Osteoblast (primary cell): Measurements from ENCODE around the gene RGS17. TPM values are rescaled to one million over a fixed set of nuclear protein-coding genes. Genes with fewer than 3 reads are reported as not detected.

Experiments
- DNase-seq: peaks from one replicate; pipeline ENCODE4 v3.0.0; 2011; ENCODE audit warnings: low spot score, mixed read lengths; ENCODE audit not compliant: insufficient read length; ENCODE audit errors: missing footprints
- H2AFZ ChIP-seq: 2 replicates; pipeline ENCODE4 v1.6.0; 2011; ENCODE audit warnings: mild to moderate bottlenecking, low read length
- H3K27ac ChIP-seq: 2 replicates; pipeline ENCODE4 v1.5.1; 2011; ENCODE audit warnings: mild to moderate bottlenecking, low read depth, low read length, moderate library complexity
- H3K27me3 ChIP-seq: 2 replicates; pipeline ENCODE4 v1.6.0; 2012; ENCODE audit warnings: mild to moderate bottlenecking, control low read depth, inconsistent platforms, low read length, moderate library complexity; ENCODE audit not compliant: insufficient read depth
- H3K36me3 ChIP-seq: 2 replicates; pipeline ENCODE4 v1.5.1; 2011; ENCODE audit warnings: mild to moderate bottlenecking, low read length, control low read depth, moderate library complexity; ENCODE audit not compliant: insufficient read depth
- H3K4me1 ChIP-seq: 2 replicates; pipeline ENCODE4 v1.5.1; 2011; ENCODE audit warnings: mild to moderate bottlenecking, low read length, control low read depth, moderate library complexity; ENCODE audit not compliant: insufficient read depth
- H3K4me2 ChIP-seq: 2 replicates; pipeline ENCODE4 v1.6.0; 2011; ENCODE audit warnings: mild to moderate bottlenecking, low read length; ENCODE audit not compliant: insufficient read depth
- H3K4me3 ChIP-seq: fragments of 200-600 bp; sonication (generic); 3 replicates; pipeline ENCODE4 v1.5.1; 2012; ENCODE audit warnings: mild to moderate bottlenecking, low read length, inconsistent platforms; ENCODE audit not compliant: insufficient read depth
- H3K79me2 ChIP-seq: 2 replicates; pipeline ENCODE4 v1.6.0; 2012; ENCODE audit warnings: mild to moderate bottlenecking, low read length, control low read depth, inconsistent platforms; ENCODE audit not compliant: insufficient read depth
- H3K9me3 ChIP-seq: 2 replicates; pipeline ENCODE4 v1.5.1; 2011; ENCODE audit warnings: low read depth, low read length, control low read depth
- H4K20me1 ChIP-seq: 2 replicates; pipeline ENCODE4 v1.6.0; 2012; ENCODE audit warnings: mild to moderate bottlenecking, low read length, control low read depth; ENCODE audit not compliant: insufficient read depth
- total RNA-seq: library from RNA; depleted of rRNA; stranded (reverse); fragments of >200 nt; gene quantifications from 2 replicates; pipeline ENCODE4 v1.2.3, GENCODE V29; 2012
- TF ChIP-seq, protein P1 (sequence below): IDR thresholded peaks from 2 replicates; pipeline ENCODE4 v1.5.1; 2011; ENCODE audit warnings: mild to moderate bottlenecking, low read depth, low read length, moderate library complexity; ENCODE audit errors: extremely low read depth

Gene RGS17
- total RNA-seq, 1 donor, result 1.4 TPM

DNA sequence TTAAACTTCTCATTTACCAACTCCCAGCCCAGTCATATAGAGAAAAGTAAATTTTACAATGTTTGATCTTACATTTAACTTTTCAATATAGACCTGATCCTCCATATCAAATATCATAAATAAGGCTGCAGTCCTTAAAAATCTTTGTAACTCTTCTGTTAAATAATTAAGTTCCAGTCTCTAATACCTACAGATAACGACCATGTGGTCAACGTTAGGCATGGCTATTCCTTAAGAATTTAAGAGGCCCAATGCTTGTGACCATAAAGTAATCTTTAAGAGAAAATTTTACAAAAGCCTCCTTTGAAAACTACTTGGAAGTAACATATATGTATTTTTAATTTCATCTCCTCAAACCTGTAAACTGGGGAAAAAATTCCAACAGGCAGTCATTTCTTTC lies 149.9 kb downstream of the RGS17 start:
- TF ChIP-seq, protein P1, sequence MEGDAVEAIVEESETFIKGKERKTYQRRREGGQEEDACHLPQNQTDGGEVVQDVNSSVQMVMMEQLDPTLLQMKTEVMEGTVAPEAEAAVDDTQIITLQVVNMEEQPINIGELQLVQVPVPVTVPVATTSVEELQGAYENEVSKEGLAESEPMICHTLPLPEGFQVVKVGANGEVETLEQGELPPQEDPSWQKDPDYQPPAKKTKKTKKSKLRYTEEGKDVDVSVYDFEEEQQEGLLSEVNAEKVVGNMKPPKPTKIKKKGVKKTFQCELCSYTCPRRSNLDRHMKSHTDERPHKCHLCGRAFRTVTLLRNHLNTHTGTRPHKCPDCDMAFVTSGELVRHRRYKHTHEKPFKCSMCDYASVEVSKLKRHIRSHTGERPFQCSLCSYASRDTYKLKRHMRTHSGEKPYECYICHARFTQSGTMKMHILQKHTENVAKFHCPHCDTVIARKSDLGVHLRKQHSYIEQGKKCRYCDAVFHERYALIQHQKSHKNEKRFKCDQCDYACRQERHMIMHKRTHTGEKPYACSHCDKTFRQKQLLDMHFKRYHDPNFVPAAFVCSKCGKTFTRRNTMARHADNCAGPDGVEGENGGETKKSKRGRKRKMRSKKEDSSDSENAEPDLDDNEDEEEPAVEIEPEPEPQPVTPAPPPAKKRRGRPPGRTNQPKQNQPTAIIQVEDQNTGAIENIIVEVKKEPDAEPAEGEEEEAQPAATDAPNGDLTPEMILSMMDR, result no peak
- no peak overlapping the region for H3K27ac ChIP-seq
- H3K9me3 ChIP-seq, result no peaks in the 10 kb centered on the region
- no peak overlapping the region for H2AFZ ChIP-seq
- no peaks in the 10 kb centered on the region for H3K27me3 ChIP-seq
- H3K4me3 ChIP-seq, result peak overlapping the region; percentile 56
- peak overlapping the region; percentile 98 for H3K4me2 ChIP-seq
- peaks cover 9% of the 10 kb centered on the region for H4K20me1 ChIP-seq
- H3K36me3 ChIP-seq, result peaks cover 3% of the 10 kb centered on the region
- no peak for DNase-seq
- H3K4me1 ChIP-seq, result peaks cover 41% of the 10 kb centered on the region
- peaks cover 85% of the 10 kb centered on the region for H3K79me2 ChIP-seq

DNA sequence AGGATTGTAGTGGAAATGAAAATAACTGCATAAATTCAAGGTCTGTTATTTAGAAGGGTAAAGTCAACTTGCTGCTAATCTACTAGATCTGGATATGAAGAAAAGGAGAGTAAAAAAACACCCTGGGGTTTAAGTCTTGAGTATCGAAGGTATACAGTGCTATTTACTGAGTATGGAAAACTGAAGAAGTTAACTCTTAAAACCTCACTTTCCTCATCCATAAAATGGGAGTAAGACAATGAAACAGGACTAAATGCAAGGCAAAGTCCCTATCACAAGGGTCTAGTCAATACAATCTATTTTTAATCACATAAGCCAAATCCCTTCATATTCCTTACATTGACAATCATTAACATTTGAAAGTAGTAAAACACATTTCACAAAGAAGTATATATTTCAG lies 150.4 kb downstream of the RGS17 start:
- Histone ChIP-seq H3K4me2 (peak overlapping the region; percentile 98), H3K9me3 (no peaks in the 10 kb centered on the region), H3K79me2 (peaks cover 85% of the 10 kb centered on the region), H3K27me3 (no peaks in the 10 kb centered on the region), H3K27ac (peak overlapping the region; percentile 10), H4K20me1 (peaks cover 9% of the 10 kb centered on the region), H3K4me3 (peak overlapping the region; percentile 56), H3K36me3 (peaks cover 4% of the 10 kb centered on the region), H2AFZ (no peak overlapping the region), H3K4me1 (peaks cover 41% of the 10 kb centered on the region)
- TF ChIP-seq, protein P1, result no peak
- no peak for DNase-seq

- peaks cover 32% of the 10 kb centered on the region for H3K4me1 ChIP-seq
- no peak for DNase-seq
- H3K27ac ChIP-seq, result peak overlapping the region; percentile 54
- H4K20me1 ChIP-seq, result peaks cover 9% of the 10 kb centered on the region
- peak overlapping the region; percentile 34 for H2AFZ ChIP-seq
- H3K36me3 ChIP-seq, result peaks cover 15% of the 10 kb centered on the region
- peaks cover 87% of the 10 kb centered on the region for H3K79me2 ChIP-seq
- no peaks in the 10 kb centered on the region for H3K27me3 ChIP-seq
- H3K9me3 ChIP-seq, result no peaks in the 10 kb centered on the region
- no peak overlapping the region for H3K4me3 ChIP-seq
- peak overlapping the region; percentile 98 for H3K4me2 ChIP-seq
- TF ChIP-seq, protein P1, result no peak
Observed at GRCh38 chr6:152979116-152979515, 152.0 kb downstream of the RGS17 start.

GRCh38 chr6:152978058-152978457 lies 153.0 kb downstream of the RGS17 start:
- TF ChIP-seq, protein P1, result no peak
- no peak overlapping the region for H3K4me2 ChIP-seq
- H3K79me2 ChIP-seq, result peaks cover 98% of the 10 kb centered on the region
- H2AFZ ChIP-seq, result no peak overlapping the region
- H4K20me1 ChIP-seq, result peaks cover 9% of the 10 kb centered on the region
- H3K4me3 ChIP-seq, result no peak overlapping the region
- H3K9me3 ChIP-seq, result no peaks in the 10 kb centered on the region
- DNase-seq, result no peak
- H3K36me3 ChIP-seq, result peaks cover 19% of the 10 kb centered on the region
- peak overlapping the region; percentile 45 for H3K27ac ChIP-seq
- peaks cover 30% of the 10 kb centered on the region for H3K4me1 ChIP-seq
- no peaks in the 10 kb centered on the region for H3K27me3 ChIP-seq
